ENCODE results near the gene ACKR1. TPM values are rescaled to one million over a fixed set of nuclear protein-coding genes. Genes with fewer than 3 reads are reported as not detected.

Gene ACKR1
- total RNA-seq, 1 experiment from 2014 or later: not detected

DNA sequence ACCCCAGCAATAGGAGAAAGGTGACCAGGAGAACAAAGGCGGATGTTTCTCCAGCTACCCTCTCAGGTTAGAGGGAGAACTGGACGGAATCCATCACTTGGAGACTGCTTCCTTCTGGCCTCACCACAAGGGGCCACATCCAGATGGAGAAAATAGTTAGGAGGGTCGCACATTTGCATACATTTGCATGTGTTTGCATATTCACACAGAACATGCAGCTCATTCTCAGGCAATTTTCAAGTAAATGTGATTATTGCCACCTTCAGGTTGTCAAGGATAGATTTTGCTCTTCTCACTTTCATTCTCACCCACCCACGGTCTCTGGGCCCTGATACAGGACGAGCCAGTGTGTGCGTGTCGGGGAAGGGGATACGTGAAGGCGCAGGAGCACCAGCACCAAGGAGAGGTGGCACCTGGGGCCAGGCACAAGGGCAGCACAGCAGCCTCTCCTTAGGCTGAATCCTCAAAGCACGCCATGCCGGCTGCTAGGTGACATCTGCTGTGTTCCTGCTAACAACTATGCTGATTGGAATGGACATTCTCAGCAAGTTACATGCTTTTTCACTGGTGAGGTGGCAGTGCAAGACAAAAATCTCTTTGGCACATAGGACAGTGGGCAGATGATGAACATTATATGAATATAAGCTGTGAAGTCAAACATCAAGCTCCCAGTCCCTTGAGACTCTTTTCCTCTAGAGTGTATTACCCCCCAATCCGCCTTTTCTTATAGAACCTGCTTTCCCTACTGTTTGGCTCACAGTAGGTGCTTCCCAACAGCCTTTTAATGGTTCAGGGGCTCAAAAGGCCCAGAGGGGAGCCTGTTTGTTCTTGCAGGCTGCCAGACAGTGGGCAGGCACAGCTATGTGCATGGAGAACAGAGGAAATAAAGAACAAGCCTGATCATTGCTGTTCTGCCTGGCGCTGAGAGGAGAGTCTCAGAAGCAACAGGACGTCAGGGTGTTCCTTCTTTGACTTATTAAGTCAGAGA, 14.3 kb downstream of the ACKR1 start:
- Histone ChIP-seq H3K27ac (ENCODE audit: low read length) (no peak overlapping the region), H3K36me3 (ENCODE audit: control insufficient read depth, insufficient read depth, low read length) (no peaks in the 10 kb centered on the region), H3K4me3 (ENCODE audit: low read depth in 2 of 2, low read length in 2 of 2) (no peak overlapping the region), H3K27me3 (ENCODE audit: control insufficient read depth, insufficient read depth, low read length) (no peaks in the 10 kb centered on the region; the same call in 1 of the 2 replicates), H3K4me1 (ENCODE audit: control insufficient read depth, insufficient read depth, low read length) (no peaks in the 10 kb centered on the region), H3K9me3 (ENCODE audit: control insufficient read depth, insufficient read depth, low read depth, low read length) (no peaks in the 10 kb centered on the region)
- in situ Hi-C loops (cut with HindIII; ENCODE audit: low pct_unique_long_range_greater_than_20kb, low sequenced_read_pairs): no loop called here
- TF ChIP-seq TCF7L2 (IDR thresholded peaks at IDR 0.05; ENCODE audit: low read depth, low read length): no peak
- BruUV-seq (replicated peaks): no TSS peak
- CTCF ChIA-PET: no interaction called here
- intact Hi-C loops (cut with micrococcal nuclease; ENCODE audit: unreplicated experiment): no loop called here
- ATAC-seq (no peak), DNase-seq (ENCODE audit: low read depth, low spot score) (no peak)
- POLR2A ChIA-PET: no interaction called here

DNA sequence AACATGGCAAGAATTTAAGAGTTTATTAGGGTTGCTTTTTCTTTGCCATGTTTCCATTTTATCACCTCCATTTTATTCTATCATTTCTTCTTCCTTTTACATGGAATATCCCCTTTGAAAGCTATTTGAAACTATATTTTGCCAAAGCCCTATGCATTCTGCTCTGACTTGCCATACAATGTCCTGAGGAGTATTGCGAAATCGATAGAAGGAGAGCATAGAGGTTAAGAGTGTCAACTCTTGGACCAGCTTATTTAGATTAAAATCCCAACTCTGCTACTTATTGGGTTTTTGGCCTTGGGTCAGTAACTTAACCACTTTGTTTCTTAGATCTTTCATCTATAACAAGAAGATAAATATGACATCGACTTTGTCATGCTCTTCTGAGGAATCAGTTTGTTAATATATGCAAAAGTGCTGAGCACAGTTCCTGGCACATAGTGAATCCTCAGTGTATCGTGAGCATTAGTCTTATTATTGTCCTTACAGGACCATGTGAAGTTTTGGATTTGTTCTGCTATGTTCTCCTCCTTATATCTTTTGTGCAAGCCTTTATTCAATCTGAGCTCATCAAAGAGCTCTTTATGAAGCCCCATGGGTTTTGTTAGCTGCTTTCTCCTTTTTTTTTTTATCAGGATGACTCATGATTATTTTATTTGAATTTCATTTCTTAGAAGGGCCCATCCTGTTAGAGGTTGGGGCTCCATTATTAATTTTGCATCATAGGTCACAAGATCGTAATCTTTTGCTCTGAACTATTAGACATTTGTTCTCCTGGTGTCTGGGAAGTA, 17.6 kb downstream of the ACKR1 start:
- Histone ChIP-seq H3K27me3 (ENCODE audit: control insufficient read depth, insufficient read depth, low read length) (no peaks in the 10 kb centered on the region), H3K4me3 (ENCODE audit: low read depth in 2 of 2, low read length in 2 of 2) (no peak overlapping the region), H3K27ac (ENCODE audit: low read length) (no peak overlapping the region), H3K4me1 (ENCODE audit: control insufficient read depth, insufficient read depth, low read length) (no peaks in the 10 kb centered on the region), H3K9me3 (ENCODE audit: control insufficient read depth, insufficient read depth, low read depth, low read length) (no peaks in the 10 kb centered on the region), H3K36me3 (ENCODE audit: control insufficient read depth, insufficient read depth, low read length) (no peaks in the 10 kb centered on the region)
- in situ Hi-C loops (cut with HindIII; ENCODE audit: low pct_unique_long_range_greater_than_20kb, low sequenced_read_pairs) (no loop called here), intact Hi-C loops (cut with micrococcal nuclease; ENCODE audit: unreplicated experiment) (no loop called here)
- ATAC-seq: no peak
- ChIA-PET POLR2A (no interaction called here), CTCF (no interaction called here)
- TF ChIP-seq, protein P1, sequence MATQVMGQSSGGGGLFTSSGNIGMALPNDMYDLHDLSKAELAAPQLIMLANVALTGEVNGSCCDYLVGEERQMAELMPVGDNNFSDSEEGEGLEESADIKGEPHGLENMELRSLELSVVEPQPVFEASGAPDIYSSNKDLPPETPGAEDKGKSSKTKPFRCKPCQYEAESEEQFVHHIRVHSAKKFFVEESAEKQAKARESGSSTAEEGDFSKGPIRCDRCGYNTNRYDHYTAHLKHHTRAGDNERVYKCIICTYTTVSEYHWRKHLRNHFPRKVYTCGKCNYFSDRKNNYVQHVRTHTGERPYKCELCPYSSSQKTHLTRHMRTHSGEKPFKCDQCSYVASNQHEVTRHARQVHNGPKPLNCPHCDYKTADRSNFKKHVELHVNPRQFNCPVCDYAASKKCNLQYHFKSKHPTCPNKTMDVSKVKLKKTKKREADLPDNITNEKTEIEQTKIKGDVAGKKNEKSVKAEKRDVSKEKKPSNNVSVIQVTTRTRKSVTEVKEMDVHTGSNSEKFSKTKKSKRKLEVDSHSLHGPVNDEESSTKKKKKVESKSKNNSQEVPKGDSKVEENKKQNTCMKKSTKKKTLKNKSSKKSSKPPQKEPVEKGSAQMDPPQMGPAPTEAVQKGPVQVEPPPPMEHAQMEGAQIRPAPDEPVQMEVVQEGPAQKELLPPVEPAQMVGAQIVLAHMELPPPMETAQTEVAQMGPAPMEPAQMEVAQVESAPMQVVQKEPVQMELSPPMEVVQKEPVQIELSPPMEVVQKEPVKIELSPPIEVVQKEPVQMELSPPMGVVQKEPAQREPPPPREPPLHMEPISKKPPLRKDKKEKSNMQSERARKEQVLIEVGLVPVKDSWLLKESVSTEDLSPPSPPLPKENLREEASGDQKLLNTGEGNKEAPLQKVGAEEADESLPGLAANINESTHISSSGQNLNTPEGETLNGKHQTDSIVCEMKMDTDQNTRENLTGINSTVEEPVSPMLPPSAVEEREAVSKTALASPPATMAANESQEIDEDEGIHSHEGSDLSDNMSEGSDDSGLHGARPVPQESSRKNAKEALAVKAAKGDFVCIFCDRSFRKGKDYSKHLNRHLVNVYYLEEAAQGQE (IDR thresholded peaks at IDR 0.05; ENCODE audit: insufficient read depth in 1 of 2, low read depth in 2 of 2, low read length in 1 of 2): no peak
- TF ChIP-seq, protein P2, sequence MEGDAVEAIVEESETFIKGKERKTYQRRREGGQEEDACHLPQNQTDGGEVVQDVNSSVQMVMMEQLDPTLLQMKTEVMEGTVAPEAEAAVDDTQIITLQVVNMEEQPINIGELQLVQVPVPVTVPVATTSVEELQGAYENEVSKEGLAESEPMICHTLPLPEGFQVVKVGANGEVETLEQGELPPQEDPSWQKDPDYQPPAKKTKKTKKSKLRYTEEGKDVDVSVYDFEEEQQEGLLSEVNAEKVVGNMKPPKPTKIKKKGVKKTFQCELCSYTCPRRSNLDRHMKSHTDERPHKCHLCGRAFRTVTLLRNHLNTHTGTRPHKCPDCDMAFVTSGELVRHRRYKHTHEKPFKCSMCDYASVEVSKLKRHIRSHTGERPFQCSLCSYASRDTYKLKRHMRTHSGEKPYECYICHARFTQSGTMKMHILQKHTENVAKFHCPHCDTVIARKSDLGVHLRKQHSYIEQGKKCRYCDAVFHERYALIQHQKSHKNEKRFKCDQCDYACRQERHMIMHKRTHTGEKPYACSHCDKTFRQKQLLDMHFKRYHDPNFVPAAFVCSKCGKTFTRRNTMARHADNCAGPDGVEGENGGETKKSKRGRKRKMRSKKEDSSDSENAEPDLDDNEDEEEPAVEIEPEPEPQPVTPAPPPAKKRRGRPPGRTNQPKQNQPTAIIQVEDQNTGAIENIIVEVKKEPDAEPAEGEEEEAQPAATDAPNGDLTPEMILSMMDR (IDR thresholded peaks at IDR 0.05): no peak
- TF ChIP-seq SIN3A (IDR thresholded peaks at IDR 0.05; ENCODE audit: borderline replicate concordance, insufficient read depth, low read depth, low read length): no peak
- TF ChIP-seq TCF7L2 (IDR thresholded peaks at IDR 0.05; ENCODE audit: low read depth, low read length): no peak
- TF ChIP-seq POLR2AphosphoS5 (IDR thresholded peaks at IDR 0.05; ENCODE audit: low read depth, low read length): no peak
- no peak for DNase-seq (ENCODE audit: low read depth, low spot score)
- no TSS peak for BruUV-seq (replicated peaks)

Measured in Panc1 (cell line).